Esophagus muscularis mucosa (tissue), 4 donors: ENCODE measurements around the gene RBP3. TPM values are rescaled to one million over a fixed set of nuclear protein-coding genes. Genes with fewer than 3 reads are reported as not detected.

Experiments
- DNase-seq: peaks from one replicate; pipeline ENCODE4 v3.0.0-alpha.2; 2017; ENCODE audit errors: extremely low spot score
- H3K27ac ChIP-seq, 4 donors: fragments of 200-600 bp; sonication (generic); replicated peaks in 1 of 4; 1 replicate in 3 of 4; 2 replicates in 1 of 4; pipeline ENCODE4 v1.5.1; 2016 to 2019; ENCODE audit warnings: mild to moderate bottlenecking in 1 of 4
- H3K27me3 ChIP-seq, 4 donors: fragments of 200-600 bp; sonication (generic); one replicate each; pipeline versions ENCODE4 v1.5.1 to v1.6.0; 2016 to 2019
- H3K36me3 ChIP-seq, 4 donors: fragments of 200-600 bp; sonication (generic); one replicate each; pipeline ENCODE4 v1.5.1; 2016 to 2019
- H3K4me1 ChIP-seq, 4 donors: fragments of 200-600 bp; sonication (generic); one replicate each; pipeline ENCODE4 v1.5.1; 2016 to 2019
- H3K4me3 ChIP-seq, 4 donors: fragments of 200-600 bp; sonication (generic); 1 replicate in 2 of 4; 2 replicates in 2 of 4; pipeline ENCODE4 v1.5.1; 2016 to 2019; ENCODE audit warnings: mild to moderate bottlenecking in 4 of 4, moderate library complexity in 1 of 4
- H3K9me3 ChIP-seq, 4 donors: fragments of 200-600 bp; sonication (generic); 1 replicate in 3 of 4; 2 replicates in 1 of 4; pipeline ENCODE4 v1.5.1; 2016 to 2019
- EP300 ChIP-seq: sonication (generic); formaldehyde crosslinking; IDR thresholded peaks from one replicate; pipeline ENCODE4 v1.6.1; 2017; ENCODE audit warnings: antibody characterized with exemption
- POLR2A ChIP-seq: fragments of 450-650 bp; IDR thresholded peaks from one replicate; pipeline ENCODE4 v1.6.1; 2017; ENCODE audit warnings: antibody characterized with exemption, moderate library complexity, mild to moderate bottlenecking, low read depth
- POLR2AphosphoS5 ChIP-seq, 2 donors: sonication (generic); formaldehyde crosslinking; IDR thresholded peaks; one replicate each; pipeline ENCODE4 v1.6.1; 2017; ENCODE audit warnings: antibody characterized with exemption in 2 of 2
- WGBS: methylation state at CpG from one replicate; pipeline ENCODE4 v1.1.5; 2018; 5-methylcytosine and 5-hydroxymethylcytosine counted together
- intact Hi-C: fragments of 100-400 bp; cut with DNase I; formaldehyde crosslinking; loops from one replicate; pipeline ENCODE4 v1.15.1; 2023
- total RNA-seq, 4 donors: library from RNA; depleted of rRNA; stranded (reverse); fragments of >200 nt; gene quantifications; one replicate each; pipeline versions ENCODE4 v1.1.0 to v1.2.1, GENCODE V29; 2016
- TF ChIP-seq, protein P1 (sequence below), 3 experiments: fragments of 200-600 bp in 2 of 3; fragments of 450-650 bp in 1 of 3; sonication (generic) in 2 of 3; IDR thresholded peaks; one replicate each; pipeline ENCODE4 v1.5.1; 2017 to 2019; ENCODE audit warnings: antibody characterized with exemption in 3 of 3, mild to moderate bottlenecking in 2 of 3, moderate library complexity in 1 of 3

RBP3 gene
- total RNA-seq, 4 donors from 2014 or later: under 0.01 to 0.06 TPM; not detected in 2

DNA sequence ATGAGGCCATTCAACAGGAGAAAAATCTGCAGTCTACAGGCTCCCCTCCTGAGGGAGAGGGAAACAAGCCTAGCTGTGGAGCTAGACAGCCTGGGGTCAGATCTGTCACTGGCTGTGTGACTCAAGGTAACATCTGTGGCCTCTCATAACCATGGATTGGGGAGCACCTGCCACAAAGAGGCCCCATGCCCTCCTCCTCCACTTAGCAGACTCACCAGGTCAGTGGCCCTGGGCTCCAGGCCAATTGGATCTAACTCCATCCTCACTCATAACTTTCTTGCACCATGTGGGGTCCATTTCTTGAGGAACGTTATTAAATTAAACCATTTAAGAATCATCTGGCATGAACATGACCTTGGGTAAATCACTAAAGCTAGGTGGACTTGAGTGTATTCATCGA, 46.3 kb upstream of the RBP3 start:
- TF ChIP-seq, protein P1, sequence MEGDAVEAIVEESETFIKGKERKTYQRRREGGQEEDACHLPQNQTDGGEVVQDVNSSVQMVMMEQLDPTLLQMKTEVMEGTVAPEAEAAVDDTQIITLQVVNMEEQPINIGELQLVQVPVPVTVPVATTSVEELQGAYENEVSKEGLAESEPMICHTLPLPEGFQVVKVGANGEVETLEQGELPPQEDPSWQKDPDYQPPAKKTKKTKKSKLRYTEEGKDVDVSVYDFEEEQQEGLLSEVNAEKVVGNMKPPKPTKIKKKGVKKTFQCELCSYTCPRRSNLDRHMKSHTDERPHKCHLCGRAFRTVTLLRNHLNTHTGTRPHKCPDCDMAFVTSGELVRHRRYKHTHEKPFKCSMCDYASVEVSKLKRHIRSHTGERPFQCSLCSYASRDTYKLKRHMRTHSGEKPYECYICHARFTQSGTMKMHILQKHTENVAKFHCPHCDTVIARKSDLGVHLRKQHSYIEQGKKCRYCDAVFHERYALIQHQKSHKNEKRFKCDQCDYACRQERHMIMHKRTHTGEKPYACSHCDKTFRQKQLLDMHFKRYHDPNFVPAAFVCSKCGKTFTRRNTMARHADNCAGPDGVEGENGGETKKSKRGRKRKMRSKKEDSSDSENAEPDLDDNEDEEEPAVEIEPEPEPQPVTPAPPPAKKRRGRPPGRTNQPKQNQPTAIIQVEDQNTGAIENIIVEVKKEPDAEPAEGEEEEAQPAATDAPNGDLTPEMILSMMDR (IDR thresholded peaks at IDR 0.05): no peak
- TF ChIP-seq POLR2AphosphoS5 (IDR thresholded peaks at IDR 0.05) (no peak), POLR2A (no peak), EP300 (no peak)
- Histone ChIP-seq H3K4me1 (peaks cover 4 to 32% (median 21%) of the 10 kb centered on the region in 4 donors), H3K4me3 (peak overlapping the region; percentile 52 to 62 (median 55)), H3K36me3 (no peaks in the 10 kb centered on the region), H3K27ac (no peak overlapping the region), H3K27me3 (peaks cover 0 to 51% (median 10%) of the 10 kb centered on the region in 4 donors), H3K9me3 (no peaks in the 10 kb centered on the region)
- intact Hi-C loops: no loop called here
- WGBS: 74% methylated on average over 2 of the region's 2 CpGs
- DNase-seq: no peak

DNA sequence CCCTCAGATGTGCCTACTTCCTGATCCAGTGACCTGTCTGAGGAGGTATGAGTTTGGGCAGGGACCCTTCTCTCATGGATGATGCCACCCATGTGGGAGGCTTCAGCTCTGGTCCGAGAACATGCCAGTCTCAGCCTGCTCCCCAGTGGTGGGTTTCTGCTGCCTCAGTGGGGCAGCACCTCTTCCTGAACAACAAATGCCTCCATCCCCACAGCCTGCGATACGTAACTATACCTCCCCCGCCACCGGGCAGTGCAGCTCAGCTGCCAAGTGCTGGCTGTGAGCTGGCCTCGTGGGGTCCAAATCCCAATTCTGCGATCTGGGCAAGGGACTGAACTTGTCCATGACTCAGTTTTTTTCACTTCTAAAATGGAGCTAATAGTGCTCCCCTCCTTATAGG, 45.1 kb upstream of the RBP3 start:
- no peaks in the 10 kb centered on the region for H3K36me3 ChIP-seq
- no peak overlapping the region for H3K27ac ChIP-seq
- 88% methylated on average over 6 of the region's 7 CpGs for whole genome bisulfite sequencing
- TF ChIP-seq POLR2AphosphoS5 (IDR thresholded peaks at IDR 0.05) (no peak), EP300 (no peak)
- TF ChIP-seq, protein P1 (IDR thresholded peaks at IDR 0.05): no peak
- H3K27me3 ChIP-seq: peaks cover 0 to 51% (median 10%) of the 10 kb centered on the region in 4 donors
- H3K4me3 ChIP-seq: no peak overlapping the region
- H3K9me3 ChIP-seq: no peaks in the 10 kb centered on the region
- intact Hi-C loops: no loop called here
- DNase-seq: no peak
- peaks cover 4 to 26% (median 17%) of the 10 kb centered on the region in 4 donors for H3K4me1 ChIP-seq

DNA sequence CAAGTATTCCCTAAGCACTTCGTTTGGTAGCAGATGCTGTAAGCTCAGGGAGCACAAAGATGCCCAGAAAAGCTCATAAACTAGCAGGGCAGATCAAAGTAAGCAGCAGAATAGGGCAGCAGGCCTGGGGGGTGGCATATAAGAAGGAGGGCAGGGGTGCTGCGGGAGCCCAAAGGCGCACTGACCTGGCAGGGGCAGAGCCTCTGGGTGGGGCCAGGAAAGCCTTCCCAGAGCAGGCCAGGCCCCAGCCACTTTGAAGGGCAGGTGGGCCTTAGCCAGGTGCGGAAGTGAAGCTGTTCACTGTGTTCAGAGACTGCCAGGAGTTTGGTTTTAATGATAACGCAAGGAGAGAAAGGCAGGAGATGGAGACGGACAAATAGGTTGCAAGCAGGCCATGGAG, 44.3 kb upstream of the RBP3 start:
- intact Hi-C loops: no loop called here
- Histone ChIP-seq H3K27me3 (peaks cover 0 to 51% (median 10%) of the 10 kb centered on the region in 4 donors), H3K4me1 (peaks cover 4 to 21% (median 17%) of the 10 kb centered on the region in 4 donors), H3K9me3 (no peaks in the 10 kb centered on the region), H3K4me3 (no peak overlapping the region), H3K36me3 (no peaks in the 10 kb centered on the region), H3K27ac (no peak overlapping the region)
- TF ChIP-seq, protein P1 (IDR thresholded peaks at IDR 0.05): no peak
- TF ChIP-seq POLR2AphosphoS5 (IDR thresholded peaks at IDR 0.05): no peak
- no peak for TF ChIP-seq POLR2A
- no peak for TF ChIP-seq EP300
- WGBS: 89% methylated on average over 6 of the region's 6 CpGs
- no peak for DNase-seq

DNA sequence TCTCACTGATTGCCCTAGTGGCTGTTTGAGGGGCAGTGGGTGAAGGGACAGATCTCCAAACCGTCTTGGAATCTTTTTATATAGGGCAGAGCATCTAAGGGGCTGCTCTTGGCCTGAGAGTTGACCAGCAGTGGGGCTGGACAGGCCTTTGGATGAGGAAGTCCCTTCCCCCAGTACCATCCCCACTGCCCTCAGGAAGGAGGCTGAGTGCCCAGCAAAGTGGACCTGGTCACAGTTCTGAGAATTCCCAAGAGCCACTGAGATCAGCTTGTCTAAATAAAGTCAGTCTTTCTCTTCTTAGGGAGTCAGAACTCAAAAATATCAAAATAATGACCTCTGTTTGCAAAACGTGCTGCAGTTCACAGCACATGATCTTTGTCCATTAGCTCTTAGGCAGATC, 42.6 kb upstream of the RBP3 start:
- no peaks in the 10 kb centered on the region for H3K9me3 ChIP-seq
- DNase-seq: no peak
- H3K4me3 ChIP-seq: no peak overlapping the region
- intact Hi-C loops: no loop called here
- TF ChIP-seq POLR2A (no peak), EP300 (no peak), POLR2AphosphoS5 (IDR thresholded peaks at IDR 0.05) (no peak)
- TF ChIP-seq, protein P1 (IDR thresholded peaks at IDR 0.05): no peak
- H3K27ac ChIP-seq: no peak overlapping the region
- peaks cover 0 to 43% (median 8%) of the 10 kb centered on the region in 4 donors for H3K27me3 ChIP-seq
- H3K36me3 ChIP-seq: no peaks in the 10 kb centered on the region
- 58% methylated on average over 2 of the region's 2 CpGs for WGBS
- H3K4me1 ChIP-seq: peaks cover 2 to 6% (median 5%) of the 10 kb centered on the region in 4 donors
